Spleen (tissue), 11 donors: ENCODE measurements around the gene EPHA5. TPM values are rescaled to one million over a fixed set of nuclear protein-coding genes. Genes with fewer than 3 reads are reported as not detected.

Experiments
- DNase-seq: peaks from one replicate; pipeline ENCODE4 v3.0.0-alpha.2; 2020
- H3K27ac ChIP-seq, 8 donors: fragments of 200-600 bp; sonication (generic) in 7 of 8; 1 replicate in 4 of 8; 2 replicates in 4 of 8; pipeline versions ENCODE4 v1.5.0 to v1.8.0; 2016 to 2021; ENCODE audit warnings: inconsistent platforms in 4 of 8, mild to moderate bottlenecking in 4 of 8, moderate library complexity in 1 of 8
- H3K27me3 ChIP-seq, 7 donors: fragments of 200-600 bp; sonication (generic) in 6 of 7; replicated peaks in 1 of 7; 1 replicate in 4 of 7; 2 replicates in 3 of 7; pipeline versions ENCODE4 v1.5.0 to v1.8.0; 2016 to 2021; ENCODE audit warnings: inconsistent platforms in 3 of 7, mild to moderate bottlenecking in 1 of 7
- H3K36me3 ChIP-seq, 6 donors: fragments of 200-600 bp; sonication (generic) in 5 of 6; 1 replicate in 4 of 6; 2 replicates in 2 of 6; pipeline versions ENCODE4 v1.5.0 to v1.8.0; 2016 to 2021; ENCODE audit warnings: inconsistent platforms in 2 of 6
- H3K4me1 ChIP-seq, 6 donors: fragments of 200-600 bp; sonication (generic) in 5 of 6; 1 replicate in 3 of 6; 2 replicates in 3 of 6; pipeline versions ENCODE4 v1.5.0 to v1.8.0; 2016 to 2021; ENCODE audit warnings: inconsistent platforms in 3 of 6
- H3K4me3 ChIP-seq, 8 donors: fragments of 200-600 bp; sonication (generic) in 7 of 8; 1 replicate in 4 of 8; 2 replicates in 4 of 8; pipeline versions ENCODE4 v1.5.0 to v1.8.0; 2016 to 2021; ENCODE audit warnings: inconsistent platforms in 4 of 8, mild to moderate bottlenecking in 4 of 8, moderate library complexity in 2 of 8
- H3K9me3 ChIP-seq, 8 donors: fragments of 200-600 bp; sonication (generic) in 7 of 8; 1 replicate in 4 of 8; 2 replicates in 4 of 8; pipeline versions ENCODE4 v1.5.0 to v1.8.0; 2016 to 2021; ENCODE audit warnings: inconsistent platforms in 4 of 8
- CTCF ChIP-seq, 11 experiments: fragments of 200-600 bp in 7 of 11; fragments of 450-650 bp in 4 of 11; sonication (generic) in 4 of 11; IDR thresholded peaks in 8 of 11; conservative IDR thresholded peaks in 3 of 11; 1 replicate in 7 of 11; 2 replicates in 4 of 11; pipeline versions ENCODE4 v1.4.0 to v1.8.0; 2016 to 2021; ENCODE audit warnings: antibody characterized with exemption in 11 of 11, inconsistent platforms in 4 of 11, mild to moderate bottlenecking in 1 of 11
- POLR2A ChIP-seq, 3 donors: fragments of 450-650 bp; IDR thresholded peaks; one replicate each; pipeline ENCODE4 v1.5.1; 2017; ENCODE audit warnings: antibody characterized with exemption in 3 of 3, mild to moderate bottlenecking in 1 of 3
- POLR2AphosphoS5 ChIP-seq, 3 donors: sonication (generic); formaldehyde crosslinking; IDR thresholded peaks; one replicate each; pipeline ENCODE4 v1.5.1; 2017; ENCODE audit warnings: antibody characterized with exemption in 3 of 3
- WGBS, 5 donors: extraction: QIAGEN DNeasy Blood & Tissue Kit in 3 of 5; methylation state at CpG; one replicate each; pipeline versions ENCODE4 v1.1.5 to v1.1.7; 2013 to 2018; 5-methylcytosine and 5-hydroxymethylcytosine counted together
- intact Hi-C: fragments of 100-400 bp; cut with DNase I; formaldehyde crosslinking; loops from one replicate; pipeline ENCODE4 v1.15.0; 2023; ENCODE audit warnings: low total_unique reads
- polyA plus RNA-seq, 3 donors: library from polyadenylated mRNA; stranded (reverse); fragments of 200-250 nt; gene quantifications; one replicate each; pipeline ENCODE4 v1.2.1, GENCODE V29; 2013
- total RNA-seq, 7 donors: library from RNA; depleted of rRNA in 3 of 7; stranded (reverse); fragments of >200 nt in 3 of 7; fragmentation: NEBNext Ultra II Directional in 4 of 7; extraction: Animal tissue kit (Norgen Biotek cat#: 25700) in 4 of 7; gene quantifications; one replicate each; pipeline versions ENCODE4 v1.1.0 to v1.2.1, GENCODE V29; 2016 to 2021
- donor health status: healthy with polysubstance abuse.
- donor health status: DM: no; HTN: no; CAD: no; lungs with moderate emphysema.
- donor health status: DM: no; HTN: no; CAD: no.
- donor health status: Bipolar disorder and iron deficiency.
- donor health status: healthy.
- donor health status: DM: no; HTN: no; CAD: no.
- donor health status: DM: yes; HTN: yes; CAD: no.

Gene EPHA5
- total and polyA plus RNA-seq, 10 donors: 0.02 to 0.93 (median 0.42) TPM

- 61 to 83% (median 68%) methylated on average over 1 of the region's 1 CpG for WGBS, 5 donors
- DNase-seq: no peak
- intact Hi-C loops: no loop called here
- TF ChIP-seq CTCF (IDR thresholded peaks at IDR 0.05 in 8 of 11, conservative IDR thresholded peaks at IDR 0.05 in 3 of 11): no peak
- TF ChIP-seq POLR2A (IDR thresholded peaks at IDR 0.05): no peak
- no peak for TF ChIP-seq POLR2AphosphoS5 (IDR thresholded peaks at IDR 0.05)
- no peak overlapping the region for H3K27ac ChIP-seq
- H3K4me1 ChIP-seq: no peaks in the 10 kb centered on the region
- H3K27me3 ChIP-seq: no peaks in the 10 kb centered on the region
- no peaks in the 10 kb centered on the region for H3K9me3 ChIP-seq
- H3K36me3 ChIP-seq: no peaks in the 10 kb centered on the region
- no peak overlapping the region for H3K4me3 ChIP-seq
Measured at GRCh38 chr4:65343342-65343741, 326.9 kb downstream of the EPHA5 start.

- Histone ChIP-seq H3K27me3 (no peaks in the 10 kb centered on the region), H3K4me3 (no peak overlapping the region), H3K36me3 (no peaks in the 10 kb centered on the region), H3K9me3 (no peaks in the 10 kb centered on the region), H3K27ac (no peak overlapping the region), H3K4me1 (no peaks in the 10 kb centered on the region)
- intact Hi-C loops: no loop called here
- no peak for TF ChIP-seq POLR2AphosphoS5 (IDR thresholded peaks at IDR 0.05)
- no peak for TF ChIP-seq CTCF (IDR thresholded peaks at IDR 0.05 in 8 of 11, conservative IDR thresholded peaks at IDR 0.05 in 3 of 11)
- no peak for TF ChIP-seq POLR2A (IDR thresholded peaks at IDR 0.05)
- DNase-seq: no peak
Measured at GRCh38 chr4:65341557-65341956, 328.7 kb downstream of the EPHA5 start.

- intact Hi-C loops: no loop called here
- Histone ChIP-seq H3K36me3 (no peaks in the 10 kb centered on the region), H3K9me3 (no peaks in the 10 kb centered on the region), H3K4me3 (no peak overlapping the region), H3K4me1 (no peaks in the 10 kb centered on the region), H3K27me3 (no peaks in the 10 kb centered on the region), H3K27ac (no peak overlapping the region)
- TF ChIP-seq POLR2A (IDR thresholded peaks at IDR 0.05) (no peak), CTCF (IDR thresholded peaks at IDR 0.05 in 8 of 11, conservative IDR thresholded peaks at IDR 0.05 in 3 of 11) (no peak), POLR2AphosphoS5 (IDR thresholded peaks at IDR 0.05) (no peak)
- WGBS, 5 donors: 71 to 80% (median 72%) methylated on average over 4 of the region's 4 CpGs
- DNase-seq: no peak
Measured at GRCh38 chr4:65340382-65341109, 329.7 kb downstream of the EPHA5 start.

GRCh38 chr4:65337371-65337770, 332.9 kb downstream of the EPHA5 start:
- Histone ChIP-seq H3K27me3 (no peaks in the 10 kb centered on the region), H3K27ac (no peak overlapping the region), H3K9me3 (no peaks in the 10 kb centered on the region), H3K4me1 (no peaks in the 10 kb centered on the region), H3K36me3 (no peaks in the 10 kb centered on the region), H3K4me3 (no peak overlapping the region)
- TF ChIP-seq POLR2A (IDR thresholded peaks at IDR 0.05) (no peak), CTCF (IDR thresholded peaks at IDR 0.05 in 8 of 11, conservative IDR thresholded peaks at IDR 0.05 in 3 of 11) (no peak), POLR2AphosphoS5 (IDR thresholded peaks at IDR 0.05) (no peak)
- WGBS, 5 donors: 76 to 85% (median 80%) methylated on average over 1 of the region's 1 CpG
- DNase-seq: no peak
- intact Hi-C loops: no loop called here
